Measurements from ENCODE around the gene PPP1R9A.

The PPP1R9A gene

DNA sequence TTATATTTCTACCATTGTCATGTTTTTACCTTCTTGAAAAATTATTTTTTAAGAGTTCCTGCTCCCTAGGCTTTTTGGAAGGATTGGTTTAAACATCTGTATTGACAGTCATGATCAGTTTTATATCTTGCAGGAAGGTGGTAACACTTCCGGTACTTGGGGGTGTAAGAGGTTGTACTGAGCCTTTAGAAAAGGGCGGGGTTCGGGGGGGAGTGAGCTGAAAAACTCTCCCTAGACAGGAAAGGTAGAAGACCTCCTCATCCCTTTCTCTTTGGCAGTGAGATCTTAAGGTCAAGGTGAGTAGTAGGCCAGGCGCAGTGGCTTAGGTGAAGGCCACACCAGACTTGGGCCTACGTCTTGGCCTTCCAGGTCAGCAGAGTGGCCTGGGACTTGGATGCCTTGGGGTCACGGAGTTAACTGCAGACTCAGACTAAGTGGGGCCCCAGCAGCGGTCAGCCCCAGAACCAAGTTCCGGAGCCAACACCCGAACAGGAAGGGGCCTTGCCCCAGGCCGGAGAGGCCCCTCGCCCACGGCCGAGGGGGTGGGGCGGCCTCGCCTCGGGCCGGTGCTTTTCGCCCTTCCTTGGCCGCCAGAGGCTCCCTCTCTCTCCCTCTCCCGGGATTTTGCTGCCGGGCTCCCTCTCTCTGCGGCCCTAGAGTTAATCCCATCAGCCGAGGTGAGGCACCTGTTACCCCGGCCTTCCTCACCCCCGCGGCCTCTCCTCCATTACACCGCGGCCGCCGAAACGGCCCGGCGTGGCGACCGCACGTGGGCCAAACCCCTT is at the start of gene PPP1R9A:
Gene PPP1R9A, plus strand, starts transcription at position 569 of the 785 bp plus-strand sequence. CDS start 2,520 bp downstream, outside the sequence.
- peak within 1 kb of the TSS; percentile 66 for H3K27ac ChIP-seq (ENCODE audit: low read depth, low read length)
- peak within 1 kb of the TSS; percentile 62 to 91 (median 79) for H3K4me3 ChIP-seq (ENCODE audit: low read depth in 1 of 5, low read length in 5 of 5)
- peaks cover 0 to 22% (median 13%) of the 10 kb centered on the region in 5 donors for H3K4me1 ChIP-seq (ENCODE audit: control insufficient read depth in 5 of 5, insufficient read depth in 5 of 5, low read length in 5 of 5)
- H3K9me3 ChIP-seq (ENCODE audit: control insufficient read depth in 5 of 5, low read length in 5 of 5), result no peaks in the 10 kb centered on the region
- H3K36me3 ChIP-seq (ENCODE audit: control insufficient read depth in 5 of 5, insufficient read depth in 5 of 5, low read length in 5 of 5), result no peaks in the 10 kb centered on the region
- peaks cover 0 to 3% (median 0%) of the 10 kb centered on the region in 5 donors for H3K27me3 ChIP-seq (ENCODE audit: control insufficient read depth in 5 of 5, insufficient read depth in 4 of 5, low read length in 5 of 5)
- H3K9ac ChIP-seq (ENCODE audit: low read length in 5 of 5), result peak within 1 kb of the TSS in 3 of 5 donors; percentile 60 to 77 (median 65)

DNA sequence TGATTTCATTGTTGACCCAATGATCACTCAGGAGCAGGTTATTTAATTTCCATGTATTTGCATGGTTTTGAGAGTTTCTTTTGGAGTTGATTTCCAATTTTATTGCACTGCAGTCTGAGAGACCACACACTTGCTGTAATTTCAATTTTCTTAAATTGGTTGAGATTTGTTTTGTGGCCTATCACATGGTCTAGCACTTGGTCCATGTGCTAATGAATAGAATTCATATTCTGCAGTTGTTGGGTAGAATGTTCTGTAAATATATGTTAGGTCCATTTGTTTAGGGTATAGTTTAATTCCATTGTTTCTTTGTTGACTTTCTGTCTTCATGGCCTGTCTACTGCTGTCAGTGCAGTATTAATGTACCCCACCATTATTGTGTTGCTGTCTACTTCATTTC is 36.3 kb upstream of the PPP1R9A start:
- H3K27me3 ChIP-seq (ENCODE audit: control insufficient read depth in 5 of 5, insufficient read depth in 4 of 5, low read length in 5 of 5), result no peaks in the 10 kb centered on the region
- H3K9me3 ChIP-seq (ENCODE audit: control insufficient read depth in 5 of 5, low read length in 5 of 5), result peaks cover 0 to 4% (median 0%) of the 10 kb centered on the region in 5 donors
- H3K36me3 ChIP-seq (ENCODE audit: control insufficient read depth in 5 of 5, insufficient read depth in 5 of 5, low read length in 5 of 5), result no peaks in the 10 kb centered on the region
- H3K4me3 ChIP-seq (ENCODE audit: low read depth in 1 of 5, low read length in 5 of 5), result no peak overlapping the region
- H3K4me1 ChIP-seq (ENCODE audit: control insufficient read depth in 5 of 5, insufficient read depth in 5 of 5, low read length in 5 of 5), result no peaks in the 10 kb centered on the region
- no peak overlapping the region for H3K27ac ChIP-seq (ENCODE audit: low read depth, low read length)
- no peak overlapping the region for H3K9ac ChIP-seq (ENCODE audit: low read length in 5 of 5)

DNA sequence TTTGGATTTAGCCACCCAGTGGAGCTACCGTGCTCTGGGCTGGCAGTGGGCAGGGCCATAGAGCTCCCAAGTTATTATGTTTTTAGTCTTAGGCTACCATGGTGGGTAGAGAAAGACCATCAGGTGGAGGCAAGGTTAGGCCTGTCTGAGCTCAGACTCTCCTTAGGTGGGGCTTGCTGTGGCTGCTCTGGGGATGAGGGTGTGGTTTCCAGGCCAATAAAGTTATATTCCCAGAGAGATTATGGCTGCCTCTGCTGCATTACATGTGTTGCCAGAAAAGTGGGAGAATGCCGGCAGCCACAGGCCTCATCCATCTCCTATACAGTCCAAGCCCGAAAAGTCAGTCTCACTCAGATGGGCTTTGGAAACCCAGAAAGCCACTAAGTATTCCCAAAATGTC is 34.2 kb upstream of the PPP1R9A start:
- Histone ChIP-seq H3K4me1 (ENCODE audit: control insufficient read depth in 5 of 5, insufficient read depth in 5 of 5, low read length in 5 of 5) (no peaks in the 10 kb centered on the region), H3K9ac (ENCODE audit: low read length in 5 of 5) (no peak overlapping the region), H3K9me3 (ENCODE audit: control insufficient read depth in 5 of 5, low read length in 5 of 5) (peaks cover 0 to 5% (median 4%) of the 10 kb centered on the region in 5 donors), H3K27me3 (ENCODE audit: control insufficient read depth in 5 of 5, insufficient read depth in 4 of 5, low read length in 5 of 5) (no peaks in the 10 kb centered on the region), H3K27ac (ENCODE audit: low read depth, low read length) (no peak overlapping the region), H3K36me3 (ENCODE audit: control insufficient read depth in 5 of 5, insufficient read depth in 5 of 5, low read length in 5 of 5) (no peaks in the 10 kb centered on the region), H3K4me3 (ENCODE audit: low read depth in 1 of 5, low read length in 5 of 5) (no peak overlapping the region)

DNA sequence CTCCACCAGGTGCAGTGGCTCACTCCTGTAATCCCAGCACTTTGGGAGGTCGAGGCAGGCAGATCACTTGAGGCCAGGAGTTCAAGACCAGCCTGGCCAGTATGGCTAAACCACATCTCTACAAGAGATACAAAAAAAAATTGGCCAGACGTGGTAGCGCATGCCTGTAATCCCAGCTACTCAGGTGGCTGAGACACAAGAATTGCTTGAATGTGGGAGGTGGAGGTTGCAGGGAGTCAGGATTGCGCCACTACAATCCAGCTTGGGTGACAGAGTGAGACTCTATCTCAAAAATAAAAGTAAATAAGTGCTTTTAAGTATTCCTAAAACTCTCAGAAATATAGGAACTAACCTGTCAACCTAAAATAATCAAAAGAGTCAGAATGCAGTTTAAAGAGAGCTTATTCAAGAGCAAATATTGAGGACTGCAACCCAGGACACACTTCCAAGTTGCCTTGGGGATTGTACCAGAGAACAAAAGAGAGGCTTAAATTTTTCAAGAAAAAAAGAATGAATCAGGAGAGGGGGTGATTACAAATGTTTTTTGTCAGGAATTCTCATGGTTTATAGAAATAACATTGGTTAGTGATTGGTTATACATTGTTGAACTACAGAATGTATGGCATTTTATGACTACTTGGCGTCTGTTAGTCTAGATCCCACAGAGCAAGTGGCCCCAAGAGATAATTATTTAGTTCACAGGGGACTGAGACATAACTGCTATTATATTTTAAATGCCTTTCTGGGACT is 33.2 kb upstream of the PPP1R9A start:
- no peaks in the 10 kb centered on the region for H3K27me3 ChIP-seq (ENCODE audit: control insufficient read depth in 5 of 5, insufficient read depth in 4 of 5, low read length in 5 of 5)
- no peak overlapping the region for H3K9ac ChIP-seq (ENCODE audit: low read length in 5 of 5)
- H3K27ac ChIP-seq (ENCODE audit: low read depth, low read length), result no peak overlapping the region
- H3K36me3 ChIP-seq (ENCODE audit: control insufficient read depth in 5 of 5, insufficient read depth in 5 of 5, low read length in 5 of 5), result no peaks in the 10 kb centered on the region
- H3K4me1 ChIP-seq (ENCODE audit: control insufficient read depth in 5 of 5, insufficient read depth in 5 of 5, low read length in 5 of 5), result no peaks in the 10 kb centered on the region
- H3K9me3 ChIP-seq (ENCODE audit: control insufficient read depth in 5 of 5, low read length in 5 of 5), result peaks cover 0 to 10% (median 9%) of the 10 kb centered on the region in 5 donors
- no peak overlapping the region for H3K4me3 ChIP-seq (ENCODE audit: low read depth in 1 of 5, low read length in 5 of 5)

DNA sequence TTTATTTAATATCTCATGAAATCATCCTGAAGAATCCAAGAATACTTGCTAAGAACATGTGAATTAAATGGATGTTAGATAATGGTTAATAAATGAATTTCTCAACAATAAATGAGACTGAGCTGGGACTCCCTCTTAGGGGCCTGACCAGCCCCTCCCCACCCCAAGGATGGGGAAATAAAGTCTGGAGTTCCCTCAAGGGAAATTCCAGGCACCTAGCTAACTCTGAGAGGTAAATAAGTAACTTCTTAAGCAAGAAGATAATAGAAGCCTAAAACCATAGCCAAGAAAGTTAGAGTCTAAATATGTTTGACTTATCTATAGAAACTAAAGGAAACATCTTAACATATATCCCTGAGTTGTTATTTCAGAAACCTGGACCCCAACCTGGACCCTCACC is 32.2 kb upstream of the PPP1R9A start:
- Histone ChIP-seq H3K27me3 (ENCODE audit: control insufficient read depth in 5 of 5, insufficient read depth in 4 of 5, low read length in 5 of 5) (no peaks in the 10 kb centered on the region), H3K4me3 (ENCODE audit: low read depth in 1 of 5, low read length in 5 of 5) (no peak overlapping the region)

DNA sequence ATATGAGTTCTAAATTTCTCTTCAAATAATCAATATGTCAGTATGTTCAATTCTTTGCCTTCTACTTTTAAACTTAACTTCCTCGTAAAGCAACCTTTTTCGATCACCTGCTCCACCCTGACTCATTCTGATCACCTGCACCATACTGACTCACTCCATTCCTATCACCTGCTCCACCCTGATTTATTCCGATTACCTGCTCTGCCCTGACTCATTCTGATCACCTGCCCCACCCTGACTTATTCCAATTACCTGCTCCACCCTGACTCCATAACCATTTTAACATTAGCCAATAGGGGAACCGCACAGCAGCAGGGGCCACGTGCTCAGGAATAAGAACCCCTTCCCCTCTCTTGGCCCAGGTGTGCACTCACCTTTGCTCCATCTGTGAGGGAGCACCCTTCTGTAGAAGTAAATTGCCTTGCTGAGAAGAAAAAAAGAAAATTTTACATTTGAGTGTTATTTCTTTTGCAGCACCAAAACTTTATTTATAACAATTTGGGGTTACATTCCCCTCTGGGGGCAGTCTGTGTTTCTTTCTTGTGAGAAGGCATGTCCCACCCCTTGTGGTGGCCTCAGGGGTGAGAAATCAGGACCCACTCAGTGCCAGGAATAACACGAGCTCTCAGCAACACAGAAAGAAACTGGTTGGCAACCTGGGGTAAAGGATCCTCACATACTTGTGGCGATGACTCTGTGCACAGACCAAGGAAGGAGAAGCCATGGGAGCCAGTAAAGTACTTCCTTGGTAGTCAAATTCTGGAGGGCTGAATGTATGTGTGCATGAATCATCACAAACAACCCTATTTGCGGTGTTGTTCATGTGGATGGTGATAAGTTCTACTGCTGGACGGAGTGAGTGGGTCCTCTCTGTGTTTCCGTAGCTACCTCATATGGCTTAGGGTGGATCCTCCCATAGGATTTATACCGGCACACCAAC is 29.4 kb upstream of the PPP1R9A start:
- Histone ChIP-seq H3K4me1 (ENCODE audit: control insufficient read depth in 5 of 5, insufficient read depth in 5 of 5, low read length in 5 of 5) (no peaks in the 10 kb centered on the region), H3K36me3 (ENCODE audit: control insufficient read depth in 5 of 5, insufficient read depth in 5 of 5, low read length in 5 of 5) (no peaks in the 10 kb centered on the region), H3K9ac (ENCODE audit: low read length in 5 of 5) (no peak overlapping the region), H3K27me3 (ENCODE audit: control insufficient read depth in 5 of 5, insufficient read depth in 4 of 5, low read length in 5 of 5) (no peaks in the 10 kb centered on the region), H3K9me3 (ENCODE audit: control insufficient read depth in 5 of 5, low read length in 5 of 5) (peaks cover 0 to 10% (median 9%) of the 10 kb centered on the region in 5 donors), H3K4me3 (ENCODE audit: low read depth in 1 of 5, low read length in 5 of 5) (no peak overlapping the region), H3K27ac (ENCODE audit: low read depth, low read length) (no peak overlapping the region)

More for the DNA sequence above, 32.2 kb upstream of the PPP1R9A start:
- Histone ChIP-seq H3K4me1 (ENCODE audit: control insufficient read depth in 5 of 5, insufficient read depth in 5 of 5, low read length in 5 of 5) (no peaks in the 10 kb centered on the region), H3K36me3 (ENCODE audit: control insufficient read depth in 5 of 5, insufficient read depth in 5 of 5, low read length in 5 of 5) (no peaks in the 10 kb centered on the region), H3K9ac (ENCODE audit: low read length in 5 of 5) (no peak overlapping the region), H3K27ac (ENCODE audit: low read depth, low read length) (no peak overlapping the region), H3K9me3 (ENCODE audit: control insufficient read depth in 5 of 5, low read length in 5 of 5) (peaks cover 0 to 10% (median 9%) of the 10 kb centered on the region in 5 donors)

DNA sequence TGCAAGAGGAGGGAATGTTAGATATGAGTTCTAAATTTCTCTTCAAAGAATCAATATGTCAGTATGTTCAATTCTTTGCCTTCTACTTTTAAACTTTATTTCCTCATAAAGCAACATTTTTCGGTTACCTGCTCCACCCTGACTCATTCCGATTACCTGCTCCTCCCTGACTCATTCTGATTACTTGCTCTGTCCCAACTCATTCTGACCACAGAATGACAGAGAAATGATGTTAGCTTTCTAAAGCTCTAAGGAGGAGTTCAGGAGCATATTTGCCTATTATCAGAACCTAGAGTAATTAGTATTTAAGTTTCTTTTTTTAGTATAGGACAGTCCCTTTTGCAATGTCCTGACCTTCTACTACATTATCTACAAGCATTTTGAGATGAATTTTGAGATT is 24.5 kb upstream of the PPP1R9A start:
- H3K27me3 ChIP-seq (ENCODE audit: control insufficient read depth in 5 of 5, insufficient read depth in 4 of 5, low read length in 5 of 5), result no peaks in the 10 kb centered on the region
- H3K27ac ChIP-seq (ENCODE audit: low read depth, low read length), result no peak overlapping the region
- H3K9me3 ChIP-seq (ENCODE audit: control insufficient read depth in 5 of 5, low read length in 5 of 5), result peaks cover 0 to 10% (median 6%) of the 10 kb centered on the region in 5 donors
- no peaks in the 10 kb centered on the region for H3K4me1 ChIP-seq (ENCODE audit: control insufficient read depth in 5 of 5, insufficient read depth in 5 of 5, low read length in 5 of 5)
- no peak overlapping the region for H3K9ac ChIP-seq (ENCODE audit: low read length in 5 of 5)
- H3K4me3 ChIP-seq (ENCODE audit: low read depth in 1 of 5, low read length in 5 of 5), result no peak overlapping the region
- H3K36me3 ChIP-seq (ENCODE audit: control insufficient read depth in 5 of 5, insufficient read depth in 5 of 5, low read length in 5 of 5), result no peaks in the 10 kb centered on the region

GRCh38 chr7:94883616-94884015 is 23.8 kb upstream of the PPP1R9A start:
- Histone ChIP-seq H3K27ac (ENCODE audit: low read depth, low read length) (no peak overlapping the region), H3K4me3 (ENCODE audit: low read depth in 1 of 5, low read length in 5 of 5) (no peak overlapping the region), H3K36me3 (ENCODE audit: control insufficient read depth in 5 of 5, insufficient read depth in 5 of 5, low read length in 5 of 5) (no peaks in the 10 kb centered on the region), H3K9ac (ENCODE audit: low read length in 5 of 5) (no peak overlapping the region), H3K4me1 (ENCODE audit: control insufficient read depth in 5 of 5, insufficient read depth in 5 of 5, low read length in 5 of 5) (peaks cover 0 to 6% (median 1%) of the 10 kb centered on the region in 5 donors), H3K27me3 (ENCODE audit: control insufficient read depth in 5 of 5, insufficient read depth in 4 of 5, low read length in 5 of 5) (no peaks in the 10 kb centered on the region), H3K9me3 (ENCODE audit: control insufficient read depth in 5 of 5, low read length in 5 of 5) (peaks cover 0 to 3% (median under 1%) of the 10 kb centered on the region in 5 donors)

DNA sequence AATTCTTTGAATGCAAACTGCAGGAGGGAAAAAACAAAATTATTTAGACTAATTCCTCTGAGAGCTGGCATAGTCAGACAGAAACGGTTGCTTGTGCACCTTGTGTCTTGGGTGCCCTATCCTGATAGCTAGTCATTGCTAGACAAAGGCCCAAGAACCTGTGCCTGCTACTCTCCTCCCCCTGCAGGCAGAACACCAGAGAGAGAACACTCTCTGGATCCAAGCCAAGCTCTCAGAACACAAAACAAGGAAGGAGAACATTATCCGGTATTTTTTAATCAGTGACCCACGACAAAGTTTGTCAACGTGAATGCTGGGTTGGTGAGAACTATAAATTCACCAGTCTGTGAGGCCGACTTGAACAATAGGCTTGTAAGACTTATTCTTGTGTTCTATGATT is 18.8 kb upstream of the PPP1R9A start:
- no peaks in the 10 kb centered on the region for H3K27me3 ChIP-seq (ENCODE audit: control insufficient read depth in 5 of 5, insufficient read depth in 4 of 5, low read length in 5 of 5)
- H3K4me1 ChIP-seq (ENCODE audit: control insufficient read depth in 5 of 5, insufficient read depth in 5 of 5, low read length in 5 of 5), result peaks cover 0 to 16% (median 5%) of the 10 kb centered on the region in 5 donors
- no peak overlapping the region for H3K27ac ChIP-seq (ENCODE audit: low read depth, low read length)
- no peak overlapping the region for H3K4me3 ChIP-seq (ENCODE audit: low read depth in 1 of 5, low read length in 5 of 5)
- H3K9ac ChIP-seq (ENCODE audit: low read length in 5 of 5), result no peak overlapping the region
- H3K36me3 ChIP-seq (ENCODE audit: control insufficient read depth in 5 of 5, insufficient read depth in 5 of 5, low read length in 5 of 5), result no peaks in the 10 kb centered on the region
- no peaks in the 10 kb centered on the region for H3K9me3 ChIP-seq (ENCODE audit: control insufficient read depth in 5 of 5, low read length in 5 of 5)

Measured in subcutaneous abdominal adipose tissue (tissue), 5 donors.